GM23338 (cell line): Measurements from ENCODE around the gene MIER3.

Experiments used
- CREB1 ChIP-seq: fragments of 250-450 bp; sonication (Bioruptor Pico); IDR thresholded peaks from 2 replicates; pipeline ENCODE4 v1.5.0; 2020; ENCODE audit warnings: low read depth, mild to moderate bottlenecking, moderate library complexity
- CTCF ChIP-seq, 2 experiments: fragments of 200-600 bp in 1 of 2; sonication (generic) in 1 of 2; conservative IDR thresholded peaks; 2 replicates each; pipeline versions ENCODE4 v1.5.1 to v1.6.1; 2016 to 2017; ENCODE audit warnings: antibody characterized with exemption in 2 of 2, low read depth in 2 of 2, mild to moderate bottlenecking in 2 of 2, moderate library complexity in 1 of 2
- ETS1 ChIP-seq: IDR thresholded peaks from 2 replicates; pipeline ENCODE4 v1.6.1; 2016; ENCODE audit warnings: antibody characterized with exemption
- EZH2 ChIP-seq: fragments of 200-600 bp; sonication (generic); IDR thresholded peaks from one replicate; pipeline ENCODE4 v1.8.0; 2017; ENCODE audit warnings: antibody characterized with exemption, mild to moderate bottlenecking, low read depth; ENCODE audit not compliant: unreplicated experiment
- EZH2phosphoT487 ChIP-seq: fragments of 200-600 bp; sonication (generic); IDR thresholded peaks from one replicate; pipeline ENCODE4 v1.8.1; 2018; ENCODE audit warnings: antibody characterized with exemption; ENCODE audit not compliant: unreplicated experiment
- JUNB ChIP-seq: IDR thresholded peaks from one replicate; pipeline ENCODE4 v1.6.1; 2016; ENCODE audit warnings: antibody characterized with exemption; ENCODE audit not compliant: unreplicated experiment
- NANOG ChIP-seq: IDR thresholded peaks from 2 replicates; pipeline ENCODE4 v1.6.1; 2016; ENCODE audit warnings: antibody characterized with exemption, borderline replicate concordance
- POLR2AphosphoS5 ChIP-seq: IDR thresholded peaks from 2 replicates; pipeline ENCODE4 v1.6.1; 2016; ENCODE audit warnings: antibody characterized with exemption, low read depth
- REST ChIP-seq: IDR thresholded peaks from one replicate; pipeline ENCODE4 v1.6.1; 2018; ENCODE audit warnings: antibody characterized with exemption; ENCODE audit not compliant: unreplicated experiment
- STAT1 ChIP-seq: IDR thresholded peaks from one replicate; pipeline ENCODE4 v1.6.1; 2016; ENCODE audit warnings: antibody characterized with exemption; ENCODE audit not compliant: unreplicated experiment
- ZNF114 ChIP-seq: fragments of 250-450 bp; sonication (Bioruptor Pico); IDR thresholded peaks from 2 replicates; pipeline ENCODE4 v1.5.0; 2020; ENCODE audit warnings: mild to moderate bottlenecking, moderate library complexity
- ZNF331 ChIP-seq: fragments of 250-450 bp; sonication (Bioruptor Pico); IDR thresholded peaks from 2 replicates; pipeline ENCODE4 v1.5.0; 2020; ENCODE audit warnings: low read depth, mild to moderate bottlenecking, moderate library complexity
- ZNF462 ChIP-seq: fragments of 250-450 bp; sonication (Bioruptor Pico); IDR thresholded peaks from 2 replicates; pipeline ENCODE4 v1.5.0; 2020; ENCODE audit warnings: mild to moderate bottlenecking, moderate library complexity

- no peak for TF ChIP-seq CTCF (conservative IDR thresholded peaks at IDR 0.05; ENCODE audit: low read depth in 2 of 2)
- TF ChIP-seq EZH2phosphoT487 = no peak
- no peak for TF ChIP-seq POLR2AphosphoS5
- no peak for TF ChIP-seq EZH2
- TF ChIP-seq REST = no peak
- TF ChIP-seq JUNB = no peak
- no peak for TF ChIP-seq ZNF114 (CRISPR knock-in tag)
- TF ChIP-seq STAT1 = no peak
- no peak for TF ChIP-seq ETS1
- no peak for TF ChIP-seq ZNF331
- TF ChIP-seq CREB1 (CRISPR knock-in tag) = no peak
- no peak for TF ChIP-seq NANOG
- TF ChIP-seq ZNF462 (CRISPR knock-in tag) = no peak
Observed at GRCh38 chr5:56962286-56962685, 10.4 kb upstream of the MIER3 start.
